GM21717 (cell line): ENCODE measurements around the gene GPR34.
"Not testable (repeated sequence)": the region's sequence is repeated elsewhere in the genome, so short reads cannot be mapped to it uniquely, and the experiment has no call there.

Experiments
- ATAC-seq: cut with Tn5 transposase; IDR thresholded peaks from one replicate; pipeline ENCODE4 v1.9.1; 2021; ENCODE audit warnings: mild to moderate bottlenecking, moderate library complexity; ENCODE audit not compliant: unreplicated experiment

GPR34 gene, protein sequence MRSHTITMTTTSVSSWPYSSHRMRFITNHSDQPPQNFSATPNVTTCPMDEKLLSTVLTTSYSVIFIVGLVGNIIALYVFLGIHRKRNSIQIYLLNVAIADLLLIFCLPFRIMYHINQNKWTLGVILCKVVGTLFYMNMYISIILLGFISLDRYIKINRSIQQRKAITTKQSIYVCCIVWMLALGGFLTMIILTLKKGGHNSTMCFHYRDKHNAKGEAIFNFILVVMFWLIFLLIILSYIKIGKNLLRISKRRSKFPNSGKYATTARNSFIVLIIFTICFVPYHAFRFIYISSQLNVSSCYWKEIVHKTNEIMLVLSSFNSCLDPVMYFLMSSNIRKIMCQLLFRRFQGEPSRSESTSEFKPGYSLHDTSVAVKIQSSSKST

DNA sequence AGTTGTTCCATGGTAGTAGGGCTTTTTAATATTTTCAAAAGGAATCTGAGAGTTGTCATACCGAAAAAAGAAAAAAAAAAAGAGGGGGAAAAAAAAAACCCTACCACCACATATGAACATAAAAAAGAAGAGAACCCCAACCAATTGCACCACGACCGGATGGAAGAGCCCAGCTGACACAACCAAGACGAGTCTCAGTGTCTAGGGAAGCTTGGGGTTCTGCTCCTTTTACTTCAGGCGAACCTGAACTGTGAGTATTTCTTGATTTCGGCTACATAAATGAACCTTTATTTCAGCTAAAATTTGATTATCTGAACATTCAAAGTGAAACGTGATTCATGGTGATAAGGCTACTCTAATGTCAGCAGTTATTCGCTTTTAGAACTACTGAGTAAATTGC is at the start of gene GPR34:
Gene GPR34 (plus strand): TSS at position 139 of the 400 bp plus-strand sequence. CDS start 6,661 bp downstream, outside the sequence.
- no peak for ATAC-seq

GRCh38 chrX:41646201-41646600 is 42.6 kb upstream of the GPR34 start:
- not testable (repeated sequence) for ATAC-seq

GRCh38 chrX:41653125-41653524 is 35.6 kb upstream of the GPR34 start:
- ATAC-seq = no peak

- ATAC-seq = no peak
These were observed 33.7 kb upstream of the GPR34 start for GRCh38 chrX:41655101-41655500.

DNA sequence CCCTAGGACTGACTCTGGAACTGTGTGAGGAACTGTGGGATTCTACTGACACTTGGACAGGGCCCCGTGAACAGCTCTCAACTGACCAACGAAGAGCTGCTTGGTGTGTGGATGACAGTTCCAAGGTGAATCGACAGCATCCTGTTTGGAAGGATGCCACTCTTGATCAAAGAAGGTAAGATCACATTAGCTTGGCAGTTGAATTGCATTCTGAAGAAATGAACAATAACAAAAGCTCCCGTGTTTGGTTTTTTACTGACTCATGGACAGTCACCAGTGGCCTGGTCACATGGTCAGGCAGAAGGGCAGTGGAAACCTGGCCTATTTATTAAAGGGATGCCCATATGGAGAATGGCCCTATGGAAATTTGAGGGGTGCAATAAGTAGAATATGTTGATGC is 33.1 kb upstream of the GPR34 start:
- no peak for ATAC-seq

DNA sequence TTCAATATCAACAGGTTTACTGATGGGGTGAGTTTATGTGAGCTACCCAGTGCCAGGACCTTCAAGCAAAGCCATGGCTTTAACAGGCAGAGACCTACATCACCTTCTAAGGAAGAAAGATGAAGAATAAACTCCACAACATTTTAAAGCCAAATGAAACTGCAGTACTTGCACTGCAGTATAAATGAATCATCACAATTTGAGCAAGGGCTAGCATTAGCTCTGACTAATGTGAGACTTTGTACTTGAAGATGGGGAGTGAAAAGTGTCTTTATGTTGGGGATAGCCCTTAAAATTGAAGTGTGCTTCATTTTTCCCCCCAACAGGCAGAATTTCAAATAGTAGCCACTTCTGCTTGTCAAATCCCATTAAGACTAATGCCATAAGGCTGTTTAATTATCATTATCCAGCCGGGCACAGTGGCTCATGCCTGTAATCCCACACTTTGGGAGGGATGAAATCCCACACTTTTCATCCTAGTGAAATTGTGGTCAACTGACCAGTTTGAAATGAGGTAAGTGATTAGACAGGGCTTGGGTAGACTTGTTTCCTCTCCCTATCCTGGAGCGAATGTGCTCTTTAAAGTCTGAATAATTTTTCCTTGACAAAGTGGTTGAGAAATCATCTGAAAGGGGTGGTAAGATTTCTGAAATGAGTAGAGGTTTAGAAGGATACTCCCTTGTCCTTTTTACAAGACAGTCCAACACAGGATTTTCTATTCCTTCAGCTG is 27.2 kb upstream of the GPR34 start:
- no peak for ATAC-seq

DNA sequence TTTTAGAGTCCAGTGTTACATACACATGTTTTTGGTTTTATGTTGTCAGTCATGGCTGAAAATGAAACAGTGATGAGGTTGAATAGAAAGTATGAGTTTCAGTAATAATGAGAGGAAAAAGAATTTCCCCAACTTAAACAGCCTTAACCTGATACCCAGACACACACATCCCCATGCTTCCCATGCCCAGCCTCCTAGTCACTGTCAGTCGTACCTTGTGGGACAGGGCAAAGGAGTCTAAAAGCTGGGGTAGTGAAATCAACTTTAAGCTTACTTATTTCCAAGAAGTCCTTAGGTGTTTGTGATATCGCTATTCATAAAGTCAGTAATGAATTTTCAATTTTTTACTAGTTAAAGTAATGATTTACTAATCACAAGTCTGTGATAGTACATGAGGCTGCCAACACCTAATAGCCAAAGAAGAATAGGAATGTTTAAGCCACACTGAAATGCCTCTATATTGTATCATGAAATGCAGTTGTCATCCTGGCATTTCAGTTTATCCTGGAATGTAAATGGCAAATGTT is 24.3 kb upstream of the GPR34 start:
- ATAC-seq = peak; percentile 96

DNA sequence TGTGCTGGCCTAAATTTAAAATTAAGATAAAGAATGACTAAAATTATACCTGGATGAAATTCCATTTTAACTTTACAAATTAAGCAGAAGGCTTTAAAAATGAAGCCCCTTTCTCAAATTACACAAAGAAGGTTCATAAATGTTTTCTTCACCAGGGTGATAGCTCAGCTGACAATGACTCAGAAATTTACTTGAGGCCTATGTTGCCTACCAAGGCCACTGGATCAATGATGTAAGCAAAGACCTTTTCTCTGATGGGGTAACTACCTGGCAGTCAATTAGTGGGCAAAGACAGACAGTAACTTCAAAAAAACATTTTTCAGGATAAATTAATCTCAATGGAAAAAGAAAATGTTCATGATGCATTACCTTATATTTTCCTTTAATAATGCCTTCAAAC is 23.9 kb upstream of the GPR34 start:
- ATAC-seq = no peak

GRCh38 chrX:41665686-41666085 is 23.1 kb upstream of the GPR34 start:
- no peak for ATAC-seq

- ATAC-seq = no peak
These were observed 22.5 kb upstream of the GPR34 start for GRCh38 chrX:41666251-41666650.

DNA sequence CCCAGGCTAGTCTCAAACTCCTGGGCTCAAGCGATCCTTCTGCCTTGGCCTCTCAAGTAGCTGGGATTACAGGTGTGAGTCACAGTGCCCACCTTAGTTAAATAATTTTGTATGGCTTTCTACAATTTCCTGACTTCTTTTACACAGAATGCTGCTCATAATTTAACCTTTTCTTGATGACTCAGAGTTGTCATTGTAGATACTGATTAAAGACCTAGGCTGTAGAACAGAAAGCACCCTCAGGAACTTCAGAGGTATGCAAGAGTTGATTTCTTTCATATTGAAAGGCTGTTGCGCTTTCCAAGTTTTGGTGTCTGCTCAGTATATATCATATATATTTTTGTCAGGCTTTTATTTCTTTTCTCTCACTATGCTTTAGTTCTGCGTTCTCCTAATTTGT is 21.1 kb upstream of the GPR34 start:
- ATAC-seq = no peak

GRCh38 chrX:41670112-41670511 is 18.7 kb upstream of the GPR34 start:
- ATAC-seq = no peak

GRCh38 chrX:41671082-41671481 is 17.7 kb upstream of the GPR34 start:
- no peak for ATAC-seq

DNA sequence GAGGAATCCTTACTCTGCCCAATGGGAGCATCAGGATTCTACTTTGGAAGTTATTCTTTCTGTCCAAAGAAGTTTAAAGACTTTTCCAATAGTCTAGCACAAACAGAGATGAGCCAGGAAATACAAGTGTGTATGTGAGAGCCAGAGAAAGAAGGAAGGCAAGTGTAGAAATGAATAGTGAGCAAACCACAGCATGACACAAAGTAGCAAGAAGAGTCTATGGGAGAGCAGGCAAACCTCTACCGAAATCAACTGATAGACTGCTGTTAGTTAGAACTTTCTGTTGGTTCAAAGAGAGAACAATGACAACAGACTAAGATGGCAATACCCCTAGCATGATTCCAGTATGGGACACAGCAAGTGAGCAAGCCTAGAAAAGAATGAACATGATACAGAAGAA is 16.1 kb upstream of the GPR34 start:
- no peak for ATAC-seq

- ATAC-seq = not testable (repeated sequence)
These were observed 12.4 kb upstream of the GPR34 start for GRCh38 chrX:41676361-41676760.

DNA sequence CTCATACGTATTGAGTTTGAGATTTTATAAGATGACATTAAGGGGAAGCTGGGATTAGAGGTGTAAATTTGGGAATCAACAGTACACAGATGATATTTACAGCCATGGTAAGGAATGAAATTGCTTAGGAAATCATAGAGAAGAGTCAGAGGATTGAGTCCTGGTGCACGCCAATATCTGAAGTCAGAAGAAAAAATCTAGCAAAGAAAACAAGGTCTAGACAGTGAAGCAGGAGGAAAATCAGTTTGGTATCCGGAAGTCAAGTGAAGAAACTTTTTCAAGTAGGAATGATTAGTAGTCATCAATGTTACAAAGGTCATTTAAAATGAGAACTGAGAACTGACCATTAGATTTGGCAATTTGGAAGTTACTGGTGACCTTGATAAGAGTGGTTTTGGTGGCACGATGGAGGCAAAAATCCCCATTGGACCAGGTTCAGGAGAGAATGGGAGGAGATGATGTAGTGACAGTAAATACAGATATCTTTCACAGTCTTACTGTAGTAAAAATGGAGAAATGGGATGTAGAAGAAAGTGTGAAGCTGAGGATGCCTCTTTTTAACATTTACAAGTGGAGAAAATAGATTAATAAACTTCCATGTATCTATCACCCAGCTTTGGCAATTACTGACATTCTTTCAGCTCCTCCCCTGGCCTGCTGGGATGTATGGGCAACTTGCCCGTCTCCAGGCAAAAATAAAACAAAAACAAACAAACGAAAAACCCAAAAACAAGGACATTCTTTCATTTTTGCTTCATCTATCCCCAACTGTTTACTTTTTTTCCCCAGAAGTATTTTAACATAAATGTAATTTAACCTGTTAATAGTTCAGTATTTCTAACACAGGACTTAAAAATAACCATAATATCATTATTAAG is 11.4 kb upstream of the GPR34 start:
- ATAC-seq = no peak

DNA sequence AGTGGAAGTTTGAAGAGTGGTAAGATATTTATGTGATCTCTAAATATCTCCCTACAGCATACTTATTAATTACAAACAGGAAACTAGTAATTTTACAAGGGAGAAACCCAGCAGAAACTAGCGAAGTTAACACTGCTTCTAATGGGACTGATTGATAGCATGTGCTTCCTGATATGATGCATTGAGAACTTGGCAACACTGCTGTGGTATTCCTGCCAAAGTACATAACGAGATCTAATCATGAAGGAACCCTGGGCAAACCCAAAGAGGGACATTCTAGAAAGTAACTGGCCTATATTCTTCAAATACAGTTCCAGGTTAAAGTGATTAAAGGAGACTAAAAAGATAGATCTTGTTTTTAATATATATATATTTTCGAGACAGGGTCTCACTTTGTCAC is 4.6 kb upstream of the GPR34 start:
- no peak for ATAC-seq

DNA sequence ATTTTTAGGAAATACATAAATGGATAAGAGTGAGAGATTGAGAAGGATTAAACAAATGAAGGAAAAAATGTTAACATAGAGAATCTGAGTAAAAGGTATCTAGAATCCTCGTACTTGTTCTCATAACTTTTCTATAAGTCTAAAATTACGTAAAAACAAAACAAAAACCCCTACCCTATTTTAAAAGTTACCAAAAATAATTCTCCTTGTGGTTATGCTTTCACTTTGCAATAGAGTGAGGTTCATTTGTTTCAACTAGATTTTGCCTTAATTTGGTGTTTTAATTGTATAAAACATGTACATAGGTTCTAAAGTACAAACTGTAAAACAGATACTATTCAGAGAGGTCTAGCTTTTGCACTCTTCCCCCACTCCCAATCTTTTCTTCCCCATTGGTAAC is 3.8 kb upstream of the GPR34 start:
- ATAC-seq = no peak

GRCh38 chrX:41686788-41687187 is 2.0 kb upstream of the GPR34 start:
- ATAC-seq = no peak

- ATAC-seq = no peak
These were observed 617 bp upstream of the GPR34 start for GRCh38 chrX:41688156-41688555.

DNA sequence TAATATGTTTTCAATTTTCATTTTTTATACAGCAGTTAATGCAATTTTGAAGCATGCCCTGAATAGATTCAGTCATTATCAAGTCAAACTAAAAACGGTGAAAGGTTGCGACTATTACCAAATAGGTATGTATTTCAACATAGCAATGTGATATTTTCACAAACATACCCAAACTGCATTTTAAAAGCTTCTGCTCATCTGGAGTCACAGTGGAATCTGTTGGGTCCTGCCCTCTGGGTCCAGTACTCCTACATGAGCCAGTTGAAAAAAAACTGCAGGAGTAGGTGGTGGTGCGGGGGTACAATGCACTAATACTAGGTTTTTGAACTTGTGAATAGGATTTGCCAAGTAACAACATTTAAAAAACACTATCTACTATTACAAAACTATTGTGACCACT is 938 bp downstream of the GPR34 start:
- ATAC-seq = no peak
